ENCODE measurements around the gene CHFR.
"Not testable (repeated sequence)": the region's sequence is repeated elsewhere in the genome, so short reads cannot be mapped to it uniquely, and the experiment has no call there.

Gene CHFR, protein sequence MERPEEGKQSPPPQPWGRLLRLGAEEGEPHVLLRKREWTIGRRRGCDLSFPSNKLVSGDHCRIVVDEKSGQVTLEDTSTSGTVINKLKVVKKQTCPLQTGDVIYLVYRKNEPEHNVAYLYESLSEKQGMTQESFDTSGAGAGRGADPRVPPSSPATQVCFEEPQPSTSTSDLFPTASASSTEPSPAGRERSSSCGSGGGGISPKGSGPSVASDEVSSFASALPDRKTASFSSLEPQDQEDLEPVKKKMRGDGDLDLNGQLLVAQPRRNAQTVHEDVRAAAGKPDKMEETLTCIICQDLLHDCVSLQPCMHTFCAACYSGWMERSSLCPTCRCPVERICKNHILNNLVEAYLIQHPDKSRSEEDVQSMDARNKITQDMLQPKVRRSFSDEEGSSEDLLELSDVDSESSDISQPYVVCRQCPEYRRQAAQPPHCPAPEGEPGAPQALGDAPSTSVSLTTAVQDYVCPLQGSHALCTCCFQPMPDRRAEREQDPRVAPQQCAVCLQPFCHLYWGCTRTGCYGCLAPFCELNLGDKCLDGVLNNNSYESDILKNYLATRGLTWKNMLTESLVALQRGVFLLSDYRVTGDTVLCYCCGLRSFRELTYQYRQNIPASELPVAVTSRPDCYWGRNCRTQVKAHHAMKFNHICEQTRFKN

DNA sequence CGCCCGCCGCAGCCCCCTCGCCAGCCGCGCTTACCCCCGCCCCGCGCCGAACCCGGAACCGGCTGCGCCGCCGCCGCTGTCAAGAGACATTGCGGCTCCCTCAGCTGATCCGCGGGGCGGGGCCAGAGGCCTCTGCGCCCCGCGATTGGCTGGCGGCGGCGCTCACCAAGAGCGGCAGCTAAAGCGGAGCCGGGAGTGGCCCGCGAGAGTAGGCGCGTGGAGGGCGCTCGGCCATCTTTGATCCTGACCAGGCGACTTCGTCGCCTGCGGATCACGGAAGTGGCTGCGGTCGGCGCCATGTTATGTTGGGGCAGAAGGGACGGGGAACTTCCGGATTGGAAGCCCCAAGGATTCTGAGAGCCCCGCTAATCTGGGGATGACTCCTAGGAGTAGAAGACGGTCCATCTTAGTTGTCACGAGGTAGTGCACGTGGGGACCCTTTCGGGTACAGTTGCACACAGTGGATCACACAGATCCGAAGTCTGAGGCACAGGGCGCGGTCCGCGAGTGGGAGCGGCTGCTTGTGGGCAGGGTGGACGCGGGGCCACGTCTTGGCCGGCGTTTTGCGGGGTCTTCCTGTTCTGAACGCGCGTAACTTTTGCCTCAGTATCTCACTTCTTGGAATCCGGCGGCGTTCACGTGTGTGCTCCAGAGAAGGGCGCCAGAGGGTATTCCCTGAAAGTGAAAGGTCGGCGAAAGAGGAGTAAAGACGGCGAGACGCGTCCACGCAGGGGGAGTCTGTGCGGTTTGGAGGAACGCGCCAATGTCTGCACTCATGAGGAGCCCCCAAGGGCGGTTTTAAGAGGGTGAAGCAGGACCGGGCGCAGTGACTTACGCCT, at the start of gene CHFR:
TSS of gene CHFR (minus strand) at position 93 of the 839 bp plus-strand sequence. CDS start 277 bp downstream, outside the sequence.
- peak; percentile 96 for DNase-seq (ENCODE audit: low spot score)

DNA sequence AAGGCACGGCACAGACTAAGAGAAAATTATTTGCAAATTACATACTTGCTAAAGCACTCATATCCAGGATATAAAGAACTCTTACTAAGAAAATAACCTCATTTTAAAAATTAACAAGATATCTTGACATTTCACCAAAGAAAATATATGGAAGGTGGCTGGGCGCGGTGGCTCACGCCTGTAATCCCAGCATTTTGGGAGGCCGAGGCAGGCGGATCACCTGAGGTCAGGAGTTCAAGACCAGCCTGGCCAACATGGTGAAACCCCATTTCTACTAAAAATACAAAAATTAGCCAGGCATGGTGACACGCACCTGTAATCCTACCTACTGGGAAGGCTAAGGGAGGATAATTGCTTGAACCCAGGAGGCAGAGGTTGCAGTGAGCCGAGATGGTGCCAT, 49.5 kb upstream of the CHFR start:
- not testable (repeated sequence) for DNase-seq (ENCODE audit: low spot score)

- DNase-seq (ENCODE audit: low spot score): no peak
Measured at GRCh38 chr12:132936163-132936562, 48.8 kb upstream of the CHFR start.

GRCh38 chr12:132926415-132926833, 39.0 kb upstream of the CHFR start:
- DNase-seq (ENCODE audit: low spot score): no peak

DNA sequence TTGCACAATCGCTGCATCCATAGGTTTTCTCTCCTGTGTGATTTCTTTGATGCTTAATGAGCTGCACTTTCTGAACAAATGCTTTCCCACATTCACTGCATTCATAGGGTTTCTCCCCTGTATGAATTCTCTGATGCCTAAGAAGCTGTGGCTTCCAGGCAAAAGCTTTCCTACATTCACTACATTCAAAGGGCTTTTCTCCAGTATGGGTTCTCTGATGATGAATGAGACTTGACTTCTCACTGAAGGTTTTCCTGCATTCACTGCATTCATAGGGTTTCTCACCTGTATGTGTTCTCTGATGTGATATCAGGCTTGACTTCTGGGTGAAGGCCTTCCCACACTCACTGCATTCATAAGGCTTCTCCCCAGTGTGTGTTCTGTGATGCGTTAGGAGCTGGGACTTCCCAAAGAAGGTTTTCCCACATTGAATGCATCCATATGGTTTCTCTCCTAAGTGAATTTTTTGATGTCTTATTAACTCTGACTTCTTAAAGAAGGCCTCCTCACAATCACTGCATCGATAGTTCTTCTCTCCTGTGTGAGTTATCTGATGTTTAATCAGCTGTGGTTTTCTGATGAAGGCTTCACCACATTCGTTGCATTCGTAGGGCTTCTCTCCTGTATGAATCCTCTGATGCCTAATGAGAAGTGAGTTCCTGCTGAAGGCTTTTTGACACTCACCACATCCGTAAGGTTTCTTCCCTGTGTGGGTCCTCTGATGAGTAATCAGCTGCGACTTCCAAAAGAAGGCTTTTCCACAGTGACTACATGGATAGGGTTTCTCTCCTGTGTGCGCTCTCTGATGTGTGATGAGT, 38.4 kb upstream of the CHFR start:
- no peak for DNase-seq (ENCODE audit: low spot score)

- no peak for DNase-seq (ENCODE audit: low spot score)
Measured at GRCh38 chr12:132924356-132924755, 37.0 kb upstream of the CHFR start.

DNA sequence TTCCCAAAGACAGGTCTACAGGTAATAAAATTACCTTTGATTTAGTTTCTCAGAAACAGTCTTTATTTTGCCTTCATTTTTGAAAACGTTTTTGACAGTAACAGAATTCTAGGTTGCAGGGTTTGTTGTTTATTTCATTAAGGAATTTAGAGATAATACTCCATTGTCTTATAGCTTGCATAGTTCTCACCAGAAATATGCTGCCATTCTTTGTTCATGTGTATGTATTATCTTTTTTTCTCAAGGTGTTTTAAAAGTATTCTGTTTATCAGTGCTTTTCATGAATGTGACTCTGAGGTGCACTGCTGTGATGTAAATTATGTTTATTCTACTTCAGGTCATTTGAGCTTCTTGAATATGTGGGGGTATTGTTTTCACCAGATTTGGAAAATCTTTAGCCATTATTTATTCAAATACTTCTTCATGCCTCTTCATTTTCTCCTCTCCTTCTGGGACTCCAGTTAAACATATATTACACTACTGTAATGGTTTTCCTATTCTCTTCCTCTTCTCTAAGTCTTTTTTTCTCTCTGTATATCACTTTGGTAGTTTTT, 36.0 kb upstream of the CHFR start:
- DNase-seq (ENCODE audit: low spot score): no peak

- no peak for DNase-seq (ENCODE audit: low spot score)
Measured at GRCh38 chr12:132922676-132923075, 35.3 kb upstream of the CHFR start.

- DNase-seq (ENCODE audit: low spot score): no peak
Measured at GRCh38 chr12:132921685-132922084, 34.3 kb upstream of the CHFR start.

DNA sequence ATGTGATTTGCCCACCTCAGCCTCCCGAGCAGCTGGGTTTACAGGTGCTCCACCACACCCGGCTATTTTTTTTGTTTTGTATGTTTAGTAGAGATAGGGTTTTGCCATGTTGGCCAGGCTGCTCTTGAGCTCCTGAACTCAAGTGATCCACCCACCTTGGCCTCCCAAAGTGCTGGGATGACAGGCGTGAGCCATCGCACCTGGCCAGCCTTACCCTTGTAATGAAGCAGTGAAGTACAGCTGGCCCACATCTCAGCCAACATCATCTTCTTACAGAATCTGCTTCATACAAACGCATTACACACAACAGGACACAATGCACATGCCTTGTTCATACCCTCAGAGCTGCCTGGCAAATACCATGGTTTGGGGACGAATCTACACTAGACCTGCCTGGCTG, 31.3 kb upstream of the CHFR start:
- no peak for DNase-seq (ENCODE audit: low spot score)

DNA sequence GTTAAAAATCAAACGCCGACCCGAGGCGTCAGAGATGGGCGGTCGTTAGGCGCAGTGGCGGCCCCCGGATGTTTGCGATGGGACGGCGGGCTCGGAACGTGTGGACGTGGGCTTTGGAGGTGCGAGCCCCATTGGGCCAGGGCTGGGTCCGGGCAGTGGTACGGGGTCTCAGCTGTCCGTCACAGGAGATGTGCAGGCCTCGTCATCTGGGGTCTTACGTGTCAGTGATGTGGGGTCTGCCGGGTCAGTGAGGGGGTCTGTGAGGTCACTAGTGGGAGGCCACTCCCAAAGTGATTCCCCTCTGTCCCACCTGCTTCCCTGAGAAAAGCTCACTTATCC, 21.6 kb upstream of the CHFR start:
- no peak for DNase-seq (ENCODE audit: low spot score)

- peak; percentile 95 for DNase-seq (ENCODE audit: low spot score)
Measured at GRCh38 chr12:132908145-132909029, 21.0 kb upstream of the CHFR start.

GRCh38 chr12:132907789-132908144, 20.4 kb upstream of the CHFR start:
- DNase-seq (ENCODE audit: low spot score): not testable (repeated sequence)

- no peak for DNase-seq (ENCODE audit: low spot score)
Measured at GRCh38 chr12:132907216-132907615, 19.8 kb upstream of the CHFR start.

- peak; percentile 92 for DNase-seq (ENCODE audit: low spot score)
Measured at GRCh38 chr12:132904718-132905328, 17.4 kb upstream of the CHFR start.

GRCh38 chr12:132899033-132899432, 11.6 kb upstream of the CHFR start:
- DNase-seq (ENCODE audit: low spot score): no peak

DNA sequence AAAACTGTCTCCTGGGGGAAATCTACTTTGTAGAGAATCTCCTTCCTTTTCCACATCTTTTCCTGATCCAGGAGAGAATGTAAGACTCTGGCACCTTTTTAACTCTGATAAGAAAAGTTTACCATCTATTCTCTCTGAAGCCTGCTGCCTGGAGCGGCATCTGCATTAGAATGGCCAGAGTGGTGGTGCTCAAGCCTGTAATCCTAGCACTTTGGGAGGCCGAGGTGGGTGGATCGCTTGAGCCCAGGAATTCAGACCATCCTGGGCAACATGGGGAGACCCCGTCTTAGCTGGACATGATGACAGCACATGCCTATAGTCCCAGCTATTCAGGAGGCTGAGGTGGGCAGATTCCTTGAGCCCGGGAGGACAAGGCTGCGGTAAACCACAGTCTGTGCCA, 1.4 kb upstream of the CHFR start:
- DNase-seq (ENCODE audit: low spot score): no peak

- DNase-seq (ENCODE audit: low spot score): peak; percentile 11
Measured at GRCh38 chr12:132886529-132887477, 602 bp downstream of the CHFR start.

GRCh38 chr12:132881818-132882217, 5.6 kb downstream of the CHFR start:
- no peak for DNase-seq (ENCODE audit: low spot score)
